DMS 273 treated with DMSO at 0.1 percent for 48 hours (cell line): ENCODE results near the gene GARNL3.
A peak's percentile ranks its signal among the peaks of the same experiment; 100 is the strongest.

Experiments used
- DNase-seq: peaks from one replicate; lab custom pipeline; 2025; lab: John Stamatoyannopoulos, UW

Gene GARNL3

GRCh38 chr9:127237801-127238200 is 26.8 kb upstream of the GARNL3 start:
- DNase-seq: no peak

- DNase-seq: no peak
Observed at GRCh38 chr9:127241354-127241753, 23.2 kb upstream of the GARNL3 start.

- DNase-seq: peak; percentile 92
Observed at GRCh38 chr9:127244609-127245601, 19.7 kb upstream of the GARNL3 start.

GRCh38 chr9:127245637-127246164 is 18.9 kb upstream of the GARNL3 start:
- no peak for DNase-seq

GRCh38 chr9:127248241-127248640 is 16.3 kb upstream of the GARNL3 start:
- no peak for DNase-seq

GRCh38 chr9:127249877-127250276 is 14.7 kb upstream of the GARNL3 start:
- no peak for DNase-seq

- no peak for DNase-seq
Observed at GRCh38 chr9:127250896-127251391, 13.6 kb upstream of the GARNL3 start.

GRCh38 chr9:127252410-127253318 is 11.9 kb upstream of the GARNL3 start:
- no peak for DNase-seq

GRCh38 chr9:127253446-127253845 is 11.1 kb upstream of the GARNL3 start:
- DNase-seq: no peak

GRCh38 chr9:127255692-127256091 is 8.9 kb upstream of the GARNL3 start:
- DNase-seq: no peak

GRCh38 chr9:127256324-127256723 is 8.2 kb upstream of the GARNL3 start:
- DNase-seq: no peak

- DNase-seq: no peak
Observed at GRCh38 chr9:127258606-127259471, 5.7 kb upstream of the GARNL3 start.

GRCh38 chr9:127262602-127263001 is 2.0 kb upstream of the GARNL3 start:
- no peak for DNase-seq

- DNase-seq: no peak
Observed at GRCh38 chr9:127263237-127263636, 1.3 kb upstream of the GARNL3 start.

- DNase-seq: no peak
Observed at GRCh38 chr9:127263664-127264063, 910 bp upstream of the GARNL3 start.

GRCh38 chr9:127267793-127268525 is 3.4 kb downstream of the GARNL3 start:
- DNase-seq: no peak

- no peak for DNase-seq
Observed at GRCh38 chr9:127269449-127269848, 4.9 kb downstream of the GARNL3 start.

GRCh38 chr9:127273326-127273725 is 8.8 kb downstream of the GARNL3 start:
- DNase-seq: no peak

GRCh38 chr9:127277099-127277498 is 12.5 kb downstream of the GARNL3 start:
- DNase-seq: no peak

- no peak for DNase-seq
Observed at GRCh38 chr9:127277770-127278169, 13.2 kb downstream of the GARNL3 start.

GRCh38 chr9:127278372-127278771 is 13.8 kb downstream of the GARNL3 start:
- no peak for DNase-seq
